Measurements from ENCODE around the gene RAE1. TPM values are rescaled to one million over a fixed set of nuclear protein-coding genes. Genes with fewer than 3 reads are reported as not detected.

Gene RAE1
- total RNA-seq, 2 donors from 2014 or later = 15.0 to 20.4 TPM

- no peak for DNase-seq (ENCODE audit: low spot score)
- Histone ChIP-seq H3K4me1 (ENCODE audit: control insufficient read depth in 1 of 2, low read depth in 2 of 2) (no peaks in the 10 kb centered on the region), H3K27me3 (replicated peaks; ENCODE audit: insufficient read depth) (no peaks in the 10 kb centered on the region), H3K27ac (no peak overlapping the region), H3K4me3 (no peak overlapping the region), H3K9me3 (no peaks in the 10 kb centered on the region), H3K36me3 (peaks cover 69% of the 10 kb centered on the region)
- TF ChIP-seq CTCF (IDR thresholded peaks at IDR 0.05) = no peak
- ATAC-seq (ENCODE audit: insufficient number of reproducible peaks, low FRiP score, low read depth) = no peak
Measured at GRCh38 chr20:57371363-57371762, 20.3 kb downstream of the RAE1 start.

- DNase-seq (ENCODE audit: low spot score) (no peak), ATAC-seq (ENCODE audit: insufficient number of reproducible peaks, low FRiP score, low read depth) (no peak)
- Histone ChIP-seq H3K4me3 (no peak overlapping the region), H3K9me3 (no peaks in the 10 kb centered on the region), H3K27ac (no peak overlapping the region), H3K4me1 (ENCODE audit: control insufficient read depth in 1 of 2, low read depth in 2 of 2) (no peaks in the 10 kb centered on the region), H3K27me3 (replicated peaks; ENCODE audit: insufficient read depth) (no peaks in the 10 kb centered on the region), H3K36me3 (peaks cover 67% of the 10 kb centered on the region)
- TF ChIP-seq CTCF (IDR thresholded peaks at IDR 0.05) = no peak
Measured at GRCh38 chr20:57372157-57372556, 21.1 kb downstream of the RAE1 start.

- DNase-seq (ENCODE audit: low spot score) (no peak), ATAC-seq (ENCODE audit: insufficient number of reproducible peaks, low FRiP score, low read depth) (no peak)
- no peak overlapping the region for H3K27ac ChIP-seq
- H3K4me1 ChIP-seq (ENCODE audit: control insufficient read depth in 1 of 2, low read depth in 2 of 2) = no peaks in the 10 kb centered on the region
- TF ChIP-seq CTCF (IDR thresholded peaks at IDR 0.05) = no peak
- peaks cover 67% of the 10 kb centered on the region for H3K36me3 ChIP-seq
- no peak overlapping the region for H3K4me3 ChIP-seq
- no peaks in the 10 kb centered on the region for H3K27me3 ChIP-seq (replicated peaks; ENCODE audit: insufficient read depth)
- H3K9me3 ChIP-seq = no peaks in the 10 kb centered on the region
Measured at GRCh38 chr20:57372581-57373350, 21.7 kb downstream of the RAE1 start.

GRCh38 chr20:57374343-57374930, 23.4 kb downstream of the RAE1 start:
- TF ChIP-seq CTCF (IDR thresholded peaks at IDR 0.05) = no peak
- Histone ChIP-seq H3K4me3 (no peak overlapping the region), H3K36me3 (peaks cover 57% of the 10 kb centered on the region), H3K4me1 (ENCODE audit: control insufficient read depth in 1 of 2, low read depth in 2 of 2) (no peaks in the 10 kb centered on the region), H3K27me3 (replicated peaks; ENCODE audit: insufficient read depth) (no peaks in the 10 kb centered on the region), H3K27ac (no peak overlapping the region), H3K9me3 (no peaks in the 10 kb centered on the region)
- DNase-seq (ENCODE audit: low spot score) = no peak
- no peak for ATAC-seq (ENCODE audit: insufficient number of reproducible peaks, low FRiP score, low read depth)

GRCh38 chr20:57374931-57375651, 24.0 kb downstream of the RAE1 start:
- H3K36me3 ChIP-seq = peaks cover 50% of the 10 kb centered on the region

More at GRCh38 chr20:57374931-57375651, 24.0 kb downstream of the RAE1 start:
- peak overlapping the region; percentile 11 for H3K4me3 ChIP-seq
- no peak overlapping the region for H3K27ac ChIP-seq
- ATAC-seq (ENCODE audit: insufficient number of reproducible peaks, low FRiP score, low read depth) = no peak
- H3K9me3 ChIP-seq = no peaks in the 10 kb centered on the region
- DNase-seq (ENCODE audit: low spot score) = no peak
- H3K27me3 ChIP-seq (replicated peaks; ENCODE audit: insufficient read depth) = no peaks in the 10 kb centered on the region
- no peak for TF ChIP-seq CTCF (IDR thresholded peaks at IDR 0.05)
- H3K4me1 ChIP-seq (ENCODE audit: control insufficient read depth in 1 of 2, low read depth in 2 of 2) = no peaks in the 10 kb centered on the region
